Smooth muscle cell of the umbilical artery (primary cell): Measurements from ENCODE around the gene HOOK1. TPM values are rescaled to one million over a fixed set of nuclear protein-coding genes. Genes with fewer than 3 reads are reported as not detected.

Source experiments
- total RNA-seq: library from RNA; depleted of rRNA; stranded (reverse); fragments of >200 nt; gene quantifications from 2 replicates; pipeline ENCODE4 v1.2.3, GENCODE V29; 2014

HOOK1 gene
- total RNA-seq = not detected in 2 replicates

DNA sequence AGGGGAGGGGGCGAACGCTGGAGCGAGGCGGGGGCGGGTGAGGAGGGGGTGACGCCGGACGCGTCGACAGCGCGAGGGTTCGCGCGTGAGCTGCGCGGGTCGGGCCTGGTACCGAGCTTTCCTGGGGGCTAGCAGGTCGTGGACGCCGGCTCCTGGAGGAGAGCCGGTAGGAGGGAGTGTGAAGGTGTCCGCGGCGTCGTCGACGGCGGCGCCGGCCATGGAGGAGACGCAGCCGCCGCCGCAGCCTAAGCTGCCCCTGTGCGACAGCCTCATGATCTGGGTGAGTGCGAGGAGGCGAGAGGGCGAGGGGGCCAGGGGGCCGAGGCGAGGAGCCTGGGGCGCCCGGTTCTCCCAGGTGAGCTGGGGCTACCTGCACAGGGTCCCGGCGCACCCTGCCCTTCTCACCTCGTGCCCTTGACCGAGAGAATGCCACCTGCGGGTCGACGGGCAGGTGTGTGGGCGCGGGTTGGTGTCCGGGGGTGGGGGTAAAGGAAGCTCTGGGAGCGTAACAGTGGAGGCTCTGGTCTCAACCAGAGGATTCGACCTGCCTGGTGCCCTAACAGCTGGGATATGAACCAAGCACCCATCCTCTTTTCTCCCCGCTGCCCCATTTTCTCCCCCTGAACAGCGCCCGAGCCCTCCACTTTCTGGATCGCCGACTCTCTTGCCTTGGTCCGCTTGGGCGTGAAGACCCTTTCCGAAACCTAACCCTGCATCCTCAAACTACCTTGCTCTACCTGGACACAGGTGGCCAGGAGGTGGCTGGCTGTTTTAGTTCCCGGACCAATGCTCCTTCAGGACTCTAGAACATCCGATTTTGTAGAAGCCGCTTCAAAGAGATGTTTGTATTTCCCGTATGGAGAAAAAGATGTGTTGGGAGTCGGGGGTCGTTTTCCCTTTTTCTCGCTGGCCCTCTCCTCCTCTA lies at the start of gene HOOK1:
Gene HOOK1 (plus strand): TSS at position 49 of the 925 bp plus-strand sequence. CDS start 169 bp downstream, at position 218.

Other genes with a start within 250 kb of the HOOK1 start
- gene CYP2J2, start 111.8 kb downstream of the HOOK1 start, total RNA-seq = under 0.01 and 0.32 TPM in 2 replicates